HepG2 (cell line): ENCODE data around the gene CHST13. TPM values are rescaled to one million over a fixed set of nuclear protein-coding genes. Genes with fewer than 3 reads are reported as not detected.

Experiments
- ATRX ChIP-seq: sonication (generic); formaldehyde crosslinking; IDR thresholded peaks from 2 replicates; pipeline ENCODE4 v1.4.0; 2020; ENCODE audit warnings: missing genetic modification reagents, borderline replicate concordance
- CBX5 ChIP-seq: sonication (generic); formaldehyde crosslinking; IDR thresholded peaks from 2 replicates; pipeline ENCODE4 v1.4.0; 2020; ENCODE audit warnings: missing genetic modification reagents, borderline replicate concordance
- CC2D1A ChIP-seq: sonication (generic); formaldehyde crosslinking; IDR thresholded peaks from 2 replicates; pipeline ENCODE4 v1.8.1; 2023; ENCODE audit warnings: mild to moderate bottlenecking, missing genetic modification reagents
- ELF1 ChIP-seq: sonication (generic); formaldehyde crosslinking; IDR thresholded peaks from 2 replicates; pipeline ENCODE4 v1.4.0; 2020; ENCODE audit warnings: missing genetic modification reagents
- HNRNPH1 ChIP-seq: fragments of 200-400 bp; formaldehyde crosslinking; optimal IDR thresholded peaks from 2 replicates; pipeline ENCODE3; 2017; ENCODE audit warnings: mild to moderate bottlenecking, low read depth, low read length
- ISL2 ChIP-seq: sonication (generic); formaldehyde crosslinking; IDR thresholded peaks from 2 replicates; pipeline ENCODE4 v1.5.0; 2020; ENCODE audit warnings: missing genetic modification reagents
- MTF1 ChIP-seq: sonication (generic); formaldehyde crosslinking; IDR thresholded peaks from 2 replicates; pipeline ENCODE4 v1.5.0; 2020; ENCODE audit warnings: missing genetic modification reagents
- PHF20 ChIP-seq: sonication (generic); formaldehyde crosslinking; IDR thresholded peaks from 2 replicates; pipeline ENCODE4 v1.5.0; 2020; ENCODE audit warnings: mild to moderate bottlenecking, missing genetic modification reagents
- SMAD9 ChIP-seq: sonication (generic); formaldehyde crosslinking; IDR thresholded peaks from 2 replicates; pipeline ENCODE4 v1.5.1; 2020; ENCODE audit warnings: mild to moderate bottlenecking, missing genetic modification reagents
- ZEB1 ChIP-seq: IDR thresholded peaks from 2 replicates; pipeline ENCODE4 v1.6.1; 2012; ENCODE audit warnings: mild to moderate bottlenecking, low read depth, inconsistent platforms; ENCODE audit not compliant: insufficient replicate concordance
- ZFP1 ChIP-seq: IDR thresholded peaks from 2 replicates; pipeline ENCODE4 v1.6.1; 2016
- ZFX ChIP-seq: sonication (generic); formaldehyde crosslinking; IDR thresholded peaks from 2 replicates; pipeline ENCODE4 v1.4.0; 2020; ENCODE audit warnings: mild to moderate bottlenecking, low read depth, missing genetic modification reagents, moderate library complexity
- ZMAT3 ChIP-seq: sonication (generic); formaldehyde crosslinking; conservative IDR thresholded peaks from 2 replicates; pipeline ENCODE4 v1.7.0; 2021; ENCODE audit warnings: missing genetic modification reagents
- ZNF558 ChIP-seq: sonication (generic); formaldehyde crosslinking; IDR thresholded peaks from 2 replicates; pipeline ENCODE4 v1.9.0; 2022; ENCODE audit warnings: mild to moderate bottlenecking, missing genetic modification reagents, borderline replicate concordance
- ZNF850 ChIP-seq: sonication (generic); formaldehyde crosslinking; conservative IDR thresholded peaks from 2 replicates; pipeline ENCODE4 v1.9.0; 2021; ENCODE audit warnings: mild to moderate bottlenecking, missing genetic modification reagents
- ZNF879 ChIP-seq: sonication (generic); formaldehyde crosslinking; IDR thresholded peaks from 2 replicates; pipeline ENCODE4 v1.8.1; 2023; ENCODE audit warnings: missing genetic modification reagents
- polyA plus RNA-seq, 8 experiments: library from polyadenylated mRNA; depleted of rRNA in 3 of 8; stranded (reverse) in 7 of 8; unstranded in 1 of 8; fragments of >200 nt; fragmentation: Illumina TruSeq in 4 of 8; extraction: Trizol in 4 of 8; gene quantifications; 2 replicates each; pipeline versions ENCODE4 v1.2.1 to v1.2.3, GENCODE V29; 2011 to 2016; ENCODE audit warnings: low read depth in 4 of 8, missing spikeins in 1 of 8, mixed read lengths in 1 of 8; ENCODE audit not compliant: insufficient read depth in 1 of 8
- total RNA-seq, 5 experiments: library from RNA; depleted of rRNA; stranded (reverse); fragments of >200 nt; fragmentation: Illumina TruSeq; extraction: Trizol; gene quantifications; 2 replicates each; pipeline ENCODE4 v1.2.3, GENCODE V29; 2016; ENCODE audit warnings: low read depth in 1 of 5
- TF ChIP-seq, protein P1 (sequence below): sonication (generic); formaldehyde crosslinking; IDR thresholded peaks from 2 replicates; pipeline ENCODE4 v1.5.0; 2020; ENCODE audit warnings: missing genetic modification reagents
- TF ChIP-seq, protein P2 (sequence below): sonication (generic); formaldehyde crosslinking; IDR thresholded peaks from 2 replicates; pipeline ENCODE4 v1.4.0; 2020; ENCODE audit warnings: missing genetic modification reagents
- TF ChIP-seq, protein P3 (sequence below): sonication (generic); formaldehyde crosslinking; IDR thresholded peaks from 2 replicates; pipeline ENCODE4 v1.4.0; 2020; ENCODE audit warnings: missing genetic modification reagents, borderline replicate concordance
- TF ChIP-seq, protein P4 (sequence below): sonication (generic); formaldehyde crosslinking; IDR thresholded peaks from 2 replicates; pipeline ENCODE4 v1.8.0; 2022; ENCODE audit warnings: mild to moderate bottlenecking, missing genetic modification reagents
- TF ChIP-seq, protein P5 (sequence below): sonication (generic); formaldehyde crosslinking; IDR thresholded peaks from 2 replicates; pipeline ENCODE4 v1.5.1; 2020; ENCODE audit warnings: missing genetic modification reagents, mild to moderate bottlenecking, borderline replicate concordance
- TF ChIP-seq, protein P6 (sequence below): sonication (generic); formaldehyde crosslinking; IDR thresholded peaks from 2 replicates; pipeline ENCODE4 v1.4.0; 2020; ENCODE audit warnings: missing genetic modification reagents

The CHST13 gene
- total and polyA plus RNA-seq, 2 of the 13 experiments (the other 11 are each of a cell fraction or from before 2014, with no cell fraction given): 32.0 to 43.1 TPM

DNA sequence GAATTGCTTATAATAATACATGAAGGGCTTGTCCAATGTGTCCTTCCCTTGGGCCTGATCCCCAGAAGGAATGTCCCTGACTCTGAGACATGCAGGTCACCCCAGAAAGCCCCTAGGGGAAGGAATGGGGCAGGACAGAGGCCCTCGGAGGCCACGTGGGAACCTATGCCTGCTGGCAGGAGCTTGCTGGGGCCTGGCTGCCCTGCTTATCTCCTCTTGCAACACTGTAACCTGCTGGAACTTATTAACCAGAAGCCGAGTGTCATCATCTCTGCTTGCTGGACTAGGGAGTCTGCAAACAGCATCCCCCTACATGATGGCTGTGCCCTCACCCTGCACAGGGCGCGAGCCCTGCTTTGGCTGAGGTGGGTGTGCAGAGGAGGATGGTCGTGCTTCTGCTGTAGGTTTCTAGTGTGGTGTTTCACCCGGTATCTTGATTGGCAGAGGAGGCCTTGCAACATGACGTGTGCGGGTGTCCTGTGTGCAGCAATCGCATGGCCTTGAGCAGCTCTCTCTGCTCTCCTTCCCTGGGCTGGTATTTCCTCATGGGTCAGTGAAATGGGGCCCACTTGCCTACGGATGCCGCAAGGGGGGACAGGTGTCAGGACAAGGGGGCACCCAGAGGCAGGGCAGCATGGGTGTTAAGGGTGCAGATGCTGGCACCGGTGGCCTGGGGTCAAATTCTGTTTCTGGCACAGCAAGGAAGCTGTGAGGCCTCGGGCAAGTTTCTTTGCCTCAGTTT, 5.0 kb downstream of the CHST13 start (continued):
- no peak for TF ChIP-seq ZEB1
- no peak for TF ChIP-seq CC2D1A (CRISPR knock-in tag)
- no peak for TF ChIP-seq HNRNPH1
- TF ChIP-seq, protein P1, sequence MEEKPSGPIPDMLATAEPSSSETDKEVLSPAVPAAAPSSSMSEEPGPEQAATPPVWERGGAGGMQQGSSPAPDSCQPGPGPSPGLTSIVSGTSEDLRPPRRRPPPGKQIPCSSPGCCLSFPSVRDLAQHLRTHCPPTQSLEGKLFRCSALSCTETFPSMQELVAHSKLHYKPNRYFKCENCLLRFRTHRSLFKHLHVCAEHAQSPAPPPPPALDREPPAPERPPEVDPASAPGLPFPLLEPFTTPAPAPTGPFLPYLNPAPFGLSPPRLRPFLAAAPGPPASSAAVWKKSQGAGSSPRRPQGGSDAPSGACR (CRISPR knock-in tag): peak; percentile 75
- TF ChIP-seq, protein P2, sequence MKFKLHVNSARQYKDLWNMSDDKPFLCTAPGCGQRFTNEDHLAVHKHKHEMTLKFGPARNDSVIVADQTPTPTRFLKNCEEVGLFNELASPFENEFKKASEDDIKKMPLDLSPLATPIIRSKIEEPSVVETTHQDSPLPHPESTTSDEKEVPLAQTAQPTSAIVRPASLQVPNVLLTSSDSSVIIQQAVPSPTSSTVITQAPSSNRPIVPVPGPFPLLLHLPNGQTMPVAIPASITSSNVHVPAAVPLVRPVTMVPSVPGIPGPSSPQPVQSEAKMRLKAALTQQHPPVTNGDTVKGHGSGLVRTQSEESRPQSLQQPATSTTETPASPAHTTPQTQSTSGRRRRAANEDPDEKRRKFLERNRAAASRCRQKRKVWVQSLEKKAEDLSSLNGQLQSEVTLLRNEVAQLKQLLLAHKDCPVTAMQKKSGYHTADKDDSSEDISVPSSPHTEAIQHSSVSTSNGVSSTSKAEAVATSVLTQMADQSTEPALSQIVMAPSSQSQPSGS: peak; percentile 91
- peak; percentile 73; the same call in 1 of the 2 replicates for TF ChIP-seq ISL2 (CRISPR knock-in tag)
- TF ChIP-seq, protein P3, sequence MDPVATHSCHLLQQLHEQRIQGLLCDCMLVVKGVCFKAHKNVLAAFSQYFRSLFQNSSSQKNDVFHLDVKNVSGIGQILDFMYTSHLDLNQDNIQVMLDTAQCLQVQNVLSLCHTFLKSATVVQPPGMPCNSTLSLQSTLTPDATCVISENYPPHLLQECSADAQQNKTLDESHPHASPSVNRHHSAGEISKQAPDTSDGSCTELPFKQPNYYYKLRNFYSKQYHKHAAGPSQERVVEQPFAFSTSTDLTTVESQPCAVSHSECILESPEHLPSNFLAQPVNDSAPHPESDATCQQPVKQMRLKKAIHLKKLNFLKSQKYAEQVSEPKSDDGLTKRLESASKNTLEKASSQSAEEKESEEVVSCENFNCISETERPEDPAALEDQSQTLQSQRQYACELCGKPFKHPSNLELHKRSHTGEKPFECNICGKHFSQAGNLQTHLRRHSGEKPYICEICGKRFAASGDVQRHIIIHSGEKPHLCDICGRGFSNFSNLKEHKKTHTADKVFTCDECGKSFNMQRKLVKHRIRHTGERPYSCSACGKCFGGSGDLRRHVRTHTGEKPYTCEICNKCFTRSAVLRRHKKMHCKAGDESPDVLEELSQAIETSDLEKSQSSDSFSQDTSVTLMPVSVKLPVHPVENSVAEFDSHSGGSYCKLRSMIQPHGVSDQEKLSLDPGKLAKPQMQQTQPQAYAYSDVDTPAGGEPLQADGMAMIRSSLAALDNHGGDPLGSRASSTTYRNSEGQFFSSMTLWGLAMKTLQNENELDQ (CRISPR knock-in tag): no peak
- TF ChIP-seq, protein P4, sequence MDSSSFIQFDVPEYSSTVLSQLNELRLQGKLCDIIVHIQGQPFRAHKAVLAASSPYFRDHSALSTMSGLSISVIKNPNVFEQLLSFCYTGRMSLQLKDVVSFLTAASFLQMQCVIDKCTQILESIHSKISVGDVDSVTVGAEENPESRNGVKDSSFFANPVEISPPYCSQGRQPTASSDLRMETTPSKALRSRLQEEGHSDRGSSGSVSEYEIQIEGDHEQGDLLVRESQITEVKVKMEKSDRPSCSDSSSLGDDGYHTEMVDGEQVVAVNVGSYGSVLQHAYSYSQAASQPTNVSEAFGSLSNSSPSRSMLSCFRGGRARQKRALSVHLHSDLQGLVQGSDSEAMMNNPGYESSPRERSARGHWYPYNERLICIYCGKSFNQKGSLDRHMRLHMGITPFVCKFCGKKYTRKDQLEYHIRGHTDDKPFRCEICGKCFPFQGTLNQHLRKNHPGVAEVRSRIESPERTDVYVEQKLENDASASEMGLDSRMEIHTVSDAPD (CRISPR knock-in tag): peak; percentile 28; the same call in 1 of the 2 replicates
- peak; percentile 60; the same call in 1 of the 2 replicates for TF ChIP-seq ZNF558
- peak; percentile 53 for TF ChIP-seq CBX5 (CRISPR knock-in tag)
- TF ChIP-seq ZNF879: no peak
- TF ChIP-seq ELF1: peak; percentile 52; the same call in 1 of the 2 replicates
- no peak for TF ChIP-seq ZNF850 (CRISPR knock-in tag)
- no peak; the same call in 1 of the 2 replicates for TF ChIP-seq MTF1 (CRISPR knock-in tag)
- no peak for TF ChIP-seq SMAD9 (CRISPR knock-in tag)
- 0 out of 2 replicates have a peak, but pooled peaks have one; percentile 33 for TF ChIP-seq PHF20 (CRISPR knock-in tag)
- 0 out of 2 replicates have a peak, but pooled peaks have one; percentile 28 for TF ChIP-seq ZMAT3
- TF ChIP-seq, protein P5, sequence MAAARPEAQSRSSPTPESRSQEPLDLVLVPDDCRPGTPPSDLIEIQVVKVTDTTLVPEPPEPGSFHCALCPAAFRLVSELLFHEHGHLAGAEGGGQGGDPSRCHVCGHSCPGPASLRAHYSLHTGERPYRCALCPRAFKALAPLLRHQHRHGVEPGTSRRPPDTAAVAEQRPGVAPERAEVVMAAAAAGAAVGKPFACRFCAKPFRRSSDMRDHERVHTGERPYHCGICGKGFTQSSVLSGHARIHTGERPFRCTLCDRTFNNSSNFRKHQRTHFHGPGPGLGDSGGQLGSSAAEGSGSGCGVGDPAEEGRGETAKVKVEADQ (CRISPR knock-in tag): peak; percentile 52; the same call in 1 of the 2 replicates
- TF ChIP-seq, protein P6, sequence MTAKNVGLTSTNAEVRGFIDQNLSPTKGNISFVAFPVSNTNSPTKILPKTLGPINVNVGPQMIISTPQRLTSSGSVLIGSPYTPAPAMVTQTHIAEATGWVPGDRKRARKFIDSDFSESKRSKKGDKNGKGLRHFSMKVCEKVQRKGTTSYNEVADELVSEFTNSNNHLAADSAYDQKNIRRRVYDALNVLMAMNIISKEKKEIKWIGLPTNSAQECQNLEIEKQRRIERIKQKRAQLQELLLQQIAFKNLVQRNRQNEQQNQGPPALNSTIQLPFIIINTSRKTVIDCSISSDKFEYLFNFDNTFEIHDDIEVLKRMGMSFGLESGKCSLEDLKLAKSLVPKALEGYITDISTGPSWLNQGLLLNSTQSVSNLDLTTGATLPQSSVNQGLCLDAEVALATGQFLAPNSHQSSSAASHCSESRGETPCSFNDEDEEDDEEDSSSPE (CRISPR knock-in tag): peak; percentile 55
- TF ChIP-seq ATRX (CRISPR knock-in tag): no peak
- TF ChIP-seq ZFX: peak; percentile 93
- peak; percentile 52; the same call in 1 of the 2 replicates for TF ChIP-seq ZFP1 (CRISPR knock-in tag)
